Liver (tissue), 9 donors: Measurements from ENCODE around the gene SH2B3. TPM values are rescaled to one million over a fixed set of nuclear protein-coding genes. Genes with fewer than 3 reads are reported as not detected.
"Not testable (repeated sequence)": the region's sequence is repeated elsewhere in the genome, so short reads cannot be mapped to it uniquely, and the experiment has no call there.

ENCODE experiments used
- DNase-seq: peaks from one replicate; pipeline ENCODE4 v3.0.0-alpha.2; 2017; ENCODE audit warnings: low spot score
- H3K27ac ChIP-seq, 2 donors: one replicate each; pipeline ENCODE4 v1.7.0; 2013; ENCODE audit warnings: inconsistent platforms in 2 of 2, low read length in 2 of 2, control low read depth in 1 of 2, low read depth in 1 of 2, mild to moderate bottlenecking in 1 of 2
- H3K27me3 ChIP-seq, 4 donors: one replicate each; pipeline versions ENCODE4 v1.6.1 to v1.7.0; 2013; ENCODE audit warnings: low read length in 3 of 4, inconsistent platforms in 1 of 4, mild to moderate bottlenecking in 1 of 4, moderate library complexity in 1 of 4; ENCODE audit not compliant: control insufficient read depth in 4 of 4, insufficient read depth in 4 of 4
- H3K36me3 ChIP-seq, 4 donors: one replicate each; pipeline versions ENCODE4 v1.6.1 to v1.7.0; 2013; ENCODE audit warnings: low read length in 3 of 4, mild to moderate bottlenecking in 3 of 4, low read depth in 1 of 4, moderate library complexity in 1 of 4; ENCODE audit not compliant: control insufficient read depth in 4 of 4, insufficient read depth in 3 of 4
- H3K4me1 ChIP-seq, 4 donors: one replicate each; pipeline versions ENCODE4 v1.6.1 to v1.7.0; 2013; ENCODE audit warnings: low read length in 3 of 4, mild to moderate bottlenecking in 3 of 4, moderate library complexity in 1 of 4; ENCODE audit not compliant: control insufficient read depth in 4 of 4, insufficient read depth in 4 of 4
- H3K4me3 ChIP-seq, 3 donors: one replicate each; pipeline versions ENCODE4 v1.6.1 to v1.7.0; 2013; ENCODE audit warnings: low read length in 3 of 3, control low read depth in 1 of 3, low read depth in 1 of 3, mild to moderate bottlenecking in 1 of 3
- H3K9ac ChIP-seq, 2 donors: one replicate each; pipeline ENCODE4 v1.7.0; 2013; ENCODE audit warnings: low read length in 2 of 2, mild to moderate bottlenecking in 2 of 2, moderate library complexity in 2 of 2, control low read depth in 1 of 2, low read depth in 1 of 2
- H3K9me3 ChIP-seq, 4 donors: one replicate each; pipeline versions ENCODE4 v1.6.1 to v1.7.0; 2013; ENCODE audit warnings: low read length in 3 of 4; ENCODE audit not compliant: control insufficient read depth in 4 of 4
- EGR1 ChIP-seq, 2 donors: IDR thresholded peaks; 2 replicates each; pipeline ENCODE4 v1.6.1; 2016 to 2018; ENCODE audit warnings: antibody characterized with exemption in 2 of 2, low read depth in 2 of 2
- FOXA1 ChIP-seq: IDR thresholded peaks from 2 replicates; pipeline ENCODE4 v1.6.1; 2016; ENCODE audit warnings: antibody characterized with exemption
- FOXA2 ChIP-seq: IDR thresholded peaks from 2 replicates; pipeline ENCODE4 v1.6.1; 2016; ENCODE audit warnings: antibody characterized with exemption
- GABPA ChIP-seq, 2 donors: IDR thresholded peaks in 1 of 2; conservative IDR thresholded peaks in 1 of 2; 2 replicates each; pipeline ENCODE4 v1.6.1; 2016; ENCODE audit warnings: antibody characterized with exemption in 2 of 2, mild to moderate bottlenecking in 1 of 2, moderate library complexity in 1 of 2
- HNF4A ChIP-seq, 2 donors: conservative IDR thresholded peaks; 2 replicates each; pipeline ENCODE4 v1.6.1; 2016; ENCODE audit warnings: antibody characterized with exemption in 2 of 2, mild to moderate bottlenecking in 2 of 2
- HNF4G ChIP-seq: IDR thresholded peaks from 2 replicates; pipeline ENCODE4 v1.6.1; 2016; ENCODE audit warnings: antibody characterized with exemption
- JUND ChIP-seq, 2 donors: IDR thresholded peaks; 2 replicates each; pipeline ENCODE4 v1.6.1; 2016; ENCODE audit warnings: antibody characterized with exemption in 2 of 2
- NR2F2 ChIP-seq: IDR thresholded peaks from 2 replicates; pipeline ENCODE4 v1.6.1; 2016; ENCODE audit warnings: antibody characterized with exemption
- RAD21 ChIP-seq, 2 donors: IDR thresholded peaks; 2 replicates each; pipeline ENCODE4 v1.6.1; 2016; ENCODE audit warnings: antibody characterized with exemption in 2 of 2, mild to moderate bottlenecking in 2 of 2
- RXRA ChIP-seq, 2 donors: IDR thresholded peaks; 2 replicates each; pipeline ENCODE4 v1.6.1; 2017 to 2018; ENCODE audit warnings: antibody characterized with exemption in 2 of 2, mild to moderate bottlenecking in 1 of 2
- SP1 ChIP-seq: IDR thresholded peaks from 2 replicates; pipeline ENCODE4 v1.6.1; 2018; ENCODE audit warnings: antibody characterized with exemption, mild to moderate bottlenecking
- TAF1 ChIP-seq: conservative IDR thresholded peaks from 2 replicates; pipeline ENCODE4 v1.6.1; 2016; ENCODE audit warnings: antibody characterized with exemption, mild to moderate bottlenecking
- YY1 ChIP-seq: IDR thresholded peaks from 2 replicates; pipeline ENCODE4 v1.6.1; 2016; ENCODE audit warnings: antibody characterized with exemption, mild to moderate bottlenecking
- WGBS: extraction: QIAGEN DNeasy Blood & Tissue Kit; methylation state at CpG from one replicate; pipeline ENCODE4 v1.1.7; 2013; 5-methylcytosine and 5-hydroxymethylcytosine counted together
- polyA plus RNA-seq, 2 donors: library from polyadenylated mRNA; stranded (reverse) in 1 of 2; unstranded in 1 of 2; fragments of 200-250 nt in 1 of 2; fragments of >200 nt in 1 of 2; fragmentation: Nextera tagmentation in 1 of 2; extraction: Ambion mirVana in 1 of 2; gene quantifications; one replicate each; pipeline versions ENCODE4 v1.2.1 to v1.2.3, GENCODE V29; 2013 to 2015
- total RNA-seq, 2 donors: library from RNA; depleted of rRNA; stranded (reverse); fragments of >200 nt; gene quantifications; one replicate each; pipeline ENCODE4 v1.2.3, GENCODE V29; 2014
- TF ChIP-seq, protein P1 (sequence below): IDR thresholded peaks from 2 replicates; pipeline ENCODE4 v1.6.1; 2016; ENCODE audit warnings: antibody characterized with exemption
- TF ChIP-seq, protein P2 (sequence below): IDR thresholded peaks from 2 replicates; pipeline ENCODE4 v1.6.1; 2016; ENCODE audit warnings: antibody characterized with exemption, mild to moderate bottlenecking
- TF ChIP-seq, protein P3 (sequence below): IDR thresholded peaks from 2 replicates; pipeline ENCODE4 v1.6.1; 2016; ENCODE audit warnings: antibody characterized with exemption
- TF ChIP-seq, protein P4 (sequence below): IDR thresholded peaks from 2 replicates; pipeline ENCODE4 v1.6.1; 2016; ENCODE audit warnings: antibody characterized with exemption
- TF ChIP-seq, protein P5 (sequence below): fragments of 150-350 bp; IDR thresholded peaks from 2 replicates; pipeline ENCODE4 v1.5.1; 2017; ENCODE audit warnings: improper control_type of control experiment, low read depth, low read length; ENCODE audit not compliant: missing input control
- donor health status: healthy.
- donor health status: healthy.
- donor health status: healthy.
- donor health status: healthy.
- donor health status: healthy.

SH2B3 gene
- total and polyA plus RNA-seq, 4 donors: 4.4 to 18.7 (median 8.8) TPM

DNA sequence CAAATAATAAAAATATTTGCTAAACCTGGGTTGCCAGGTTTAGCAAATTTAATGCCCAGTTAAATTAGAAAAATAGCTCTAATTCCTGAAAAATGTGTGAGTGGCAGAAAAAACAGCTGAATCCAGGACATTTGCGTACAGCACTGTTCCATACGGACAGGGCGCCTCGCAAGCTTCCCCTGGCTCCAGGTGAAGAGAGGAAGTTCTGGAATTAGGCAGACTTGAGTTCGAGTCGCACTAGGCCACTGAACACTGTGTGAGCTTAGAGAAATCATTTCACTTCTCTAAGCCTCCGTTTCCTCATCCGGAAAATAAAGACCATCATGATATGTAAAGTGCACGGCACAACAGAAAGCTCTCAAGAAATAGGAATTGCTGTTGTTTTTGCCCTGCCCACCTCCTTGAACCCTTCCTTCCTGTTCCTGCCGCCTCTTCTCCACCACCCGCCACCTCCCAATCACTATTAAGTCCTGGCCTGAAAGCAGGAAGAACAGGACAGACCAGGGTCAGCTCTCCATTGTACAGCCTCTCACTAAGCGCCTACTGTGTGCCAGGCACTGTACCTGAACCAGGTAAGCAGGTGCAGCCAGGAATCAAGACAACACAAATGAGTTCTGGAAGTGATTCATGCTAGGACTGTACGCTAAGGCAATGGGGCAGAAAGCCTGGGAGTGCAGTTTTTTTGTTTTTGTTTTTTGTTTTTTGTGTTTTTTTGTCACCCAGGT is 36.1 kb upstream of the SH2B3 start:
- Histone ChIP-seq H3K9me3 (no peaks in the 10 kb centered on the region), H3K27ac (peak overlapping the region in 1 of 2 donors; percentile 35), H3K4me1 (peaks cover 8 to 33% (median 22%) of the 10 kb centered on the region in 4 donors), H3K9ac (peak overlapping the region in 1 of 2 donors; percentile 59), H3K27me3 (no peaks in the 10 kb centered on the region), H3K36me3 (no peaks in the 10 kb centered on the region), H3K4me3 (peak overlapping the region; percentile 1 to 86 (median 54))
- no peak for DNase-seq
- TF ChIP-seq SP1 (no peak), HNF4G (no peak), GABPA (IDR thresholded peaks at IDR 0.05 in 1 of 2, conservative IDR thresholded peaks at IDR 0.05 in 1 of 2) (no peak), RXRA (IDR thresholded peaks at IDR 0.05) (no peak), JUND (IDR thresholded peaks at IDR 0.05) (no peak), YY1 (no peak), RAD21 (IDR thresholded peaks at IDR 0.05) (no peak), FOXA2 (no peak), TAF1 (no peak), HNF4A (conservative IDR thresholded peaks at IDR 0.05) (no peak), FOXA1 (no peak), EGR1 (IDR thresholded peaks at IDR 0.05; ENCODE audit: low read depth in 2 of 2) (no peak), NR2F2 (no peak)
- TF ChIP-seq, protein P1, sequence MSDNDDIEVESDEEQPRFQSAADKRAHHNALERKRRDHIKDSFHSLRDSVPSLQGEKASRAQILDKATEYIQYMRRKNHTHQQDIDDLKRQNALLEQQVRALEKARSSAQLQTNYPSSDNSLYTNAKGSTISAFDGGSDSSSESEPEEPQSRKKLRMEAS: no peak
- TF ChIP-seq, protein P2, sequence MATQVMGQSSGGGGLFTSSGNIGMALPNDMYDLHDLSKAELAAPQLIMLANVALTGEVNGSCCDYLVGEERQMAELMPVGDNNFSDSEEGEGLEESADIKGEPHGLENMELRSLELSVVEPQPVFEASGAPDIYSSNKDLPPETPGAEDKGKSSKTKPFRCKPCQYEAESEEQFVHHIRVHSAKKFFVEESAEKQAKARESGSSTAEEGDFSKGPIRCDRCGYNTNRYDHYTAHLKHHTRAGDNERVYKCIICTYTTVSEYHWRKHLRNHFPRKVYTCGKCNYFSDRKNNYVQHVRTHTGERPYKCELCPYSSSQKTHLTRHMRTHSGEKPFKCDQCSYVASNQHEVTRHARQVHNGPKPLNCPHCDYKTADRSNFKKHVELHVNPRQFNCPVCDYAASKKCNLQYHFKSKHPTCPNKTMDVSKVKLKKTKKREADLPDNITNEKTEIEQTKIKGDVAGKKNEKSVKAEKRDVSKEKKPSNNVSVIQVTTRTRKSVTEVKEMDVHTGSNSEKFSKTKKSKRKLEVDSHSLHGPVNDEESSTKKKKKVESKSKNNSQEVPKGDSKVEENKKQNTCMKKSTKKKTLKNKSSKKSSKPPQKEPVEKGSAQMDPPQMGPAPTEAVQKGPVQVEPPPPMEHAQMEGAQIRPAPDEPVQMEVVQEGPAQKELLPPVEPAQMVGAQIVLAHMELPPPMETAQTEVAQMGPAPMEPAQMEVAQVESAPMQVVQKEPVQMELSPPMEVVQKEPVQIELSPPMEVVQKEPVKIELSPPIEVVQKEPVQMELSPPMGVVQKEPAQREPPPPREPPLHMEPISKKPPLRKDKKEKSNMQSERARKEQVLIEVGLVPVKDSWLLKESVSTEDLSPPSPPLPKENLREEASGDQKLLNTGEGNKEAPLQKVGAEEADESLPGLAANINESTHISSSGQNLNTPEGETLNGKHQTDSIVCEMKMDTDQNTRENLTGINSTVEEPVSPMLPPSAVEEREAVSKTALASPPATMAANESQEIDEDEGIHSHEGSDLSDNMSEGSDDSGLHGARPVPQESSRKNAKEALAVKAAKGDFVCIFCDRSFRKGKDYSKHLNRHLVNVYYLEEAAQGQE: no peak
- TF ChIP-seq, protein P3, sequence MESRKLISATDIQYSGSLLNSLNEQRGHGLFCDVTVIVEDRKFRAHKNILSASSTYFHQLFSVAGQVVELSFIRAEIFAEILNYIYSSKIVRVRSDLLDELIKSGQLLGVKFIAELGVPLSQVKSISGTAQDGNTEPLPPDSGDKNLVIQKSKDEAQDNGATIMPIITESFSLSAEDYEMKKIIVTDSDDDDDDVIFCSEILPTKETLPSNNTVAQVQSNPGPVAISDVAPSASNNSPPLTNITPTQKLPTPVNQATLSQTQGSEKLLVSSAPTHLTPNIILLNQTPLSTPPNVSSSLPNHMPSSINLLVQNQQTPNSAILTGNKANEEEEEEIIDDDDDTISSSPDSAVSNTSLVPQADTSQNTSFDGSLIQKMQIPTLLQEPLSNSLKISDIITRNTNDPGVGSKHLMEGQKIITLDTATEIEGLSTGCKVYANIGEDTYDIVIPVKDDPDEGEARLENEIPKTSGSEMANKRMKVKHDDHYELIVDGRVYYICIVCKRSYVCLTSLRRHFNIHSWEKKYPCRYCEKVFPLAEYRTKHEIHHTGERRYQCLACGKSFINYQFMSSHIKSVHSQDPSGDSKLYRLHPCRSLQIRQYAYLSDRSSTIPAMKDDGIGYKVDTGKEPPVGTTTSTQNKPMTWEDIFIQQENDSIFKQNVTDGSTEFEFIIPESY: no peak
- TF ChIP-seq, protein P4, sequence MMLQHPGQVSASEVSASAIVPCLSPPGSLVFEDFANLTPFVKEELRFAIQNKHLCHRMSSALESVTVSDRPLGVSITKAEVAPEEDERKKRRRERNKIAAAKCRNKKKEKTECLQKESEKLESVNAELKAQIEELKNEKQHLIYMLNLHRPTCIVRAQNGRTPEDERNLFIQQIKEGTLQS: no peak
- TF ChIP-seq, protein P5, sequence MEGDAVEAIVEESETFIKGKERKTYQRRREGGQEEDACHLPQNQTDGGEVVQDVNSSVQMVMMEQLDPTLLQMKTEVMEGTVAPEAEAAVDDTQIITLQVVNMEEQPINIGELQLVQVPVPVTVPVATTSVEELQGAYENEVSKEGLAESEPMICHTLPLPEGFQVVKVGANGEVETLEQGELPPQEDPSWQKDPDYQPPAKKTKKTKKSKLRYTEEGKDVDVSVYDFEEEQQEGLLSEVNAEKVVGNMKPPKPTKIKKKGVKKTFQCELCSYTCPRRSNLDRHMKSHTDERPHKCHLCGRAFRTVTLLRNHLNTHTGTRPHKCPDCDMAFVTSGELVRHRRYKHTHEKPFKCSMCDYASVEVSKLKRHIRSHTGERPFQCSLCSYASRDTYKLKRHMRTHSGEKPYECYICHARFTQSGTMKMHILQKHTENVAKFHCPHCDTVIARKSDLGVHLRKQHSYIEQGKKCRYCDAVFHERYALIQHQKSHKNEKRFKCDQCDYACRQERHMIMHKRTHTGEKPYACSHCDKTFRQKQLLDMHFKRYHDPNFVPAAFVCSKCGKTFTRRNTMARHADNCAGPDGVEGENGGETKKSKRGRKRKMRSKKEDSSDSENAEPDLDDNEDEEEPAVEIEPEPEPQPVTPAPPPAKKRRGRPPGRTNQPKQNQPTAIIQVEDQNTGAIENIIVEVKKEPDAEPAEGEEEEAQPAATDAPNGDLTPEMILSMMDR: no peak
- WGBS: 64% methylated on average over 13 of the region's 13 CpGs

DNA sequence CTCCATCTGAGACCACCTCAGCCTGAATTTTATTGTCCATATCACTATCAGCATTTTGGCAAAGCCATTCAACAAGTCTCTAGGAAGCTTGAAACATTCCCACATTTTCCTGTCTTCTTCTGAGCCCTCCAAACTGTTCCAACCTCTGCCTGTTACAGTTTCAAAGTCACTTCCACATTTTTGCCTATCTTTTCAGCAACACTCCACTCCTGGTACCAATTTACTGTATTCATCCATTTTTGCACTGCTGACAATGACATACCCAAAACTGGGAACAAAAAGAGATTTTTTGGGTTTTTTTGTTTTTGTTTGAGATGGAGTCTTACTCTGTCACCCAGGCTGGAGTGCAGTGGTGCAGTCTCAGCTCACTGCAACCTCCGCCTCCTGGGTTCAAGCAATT is 32.5 kb upstream of the SH2B3 start:
- not testable (repeated sequence) for H3K36me3 ChIP-seq, H3K27me3 ChIP-seq, DNase-seq, H3K9me3 ChIP-seq, H3K4me3 ChIP-seq, H3K9ac ChIP-seq, H3K27ac ChIP-seq
- 90% methylated on average over 1 of the region's 1 CpG for WGBS
- H3K4me1 ChIP-seq: peaks cover under 1 to 15% (median 6%) of the 10 kb centered on the region in 4 donors
